HG03457 (cell line): Measurements from ENCODE around the gene PNPLA6.

Experiments used
- ATAC-seq: cut with Tn5 transposase; IDR thresholded peaks from one replicate; pipeline ENCODE4 v1.9.1; 2021; ENCODE audit warnings: moderate number of reproducible peaks; ENCODE audit not compliant: unreplicated experiment

PNPLA6 gene

GRCh38 chr19:7535047-7535997, at the start of gene PNPLA6:
PNPLA6 (plus strand) TSS chr19:7535717; CDS start chr19:7535789, 72 bp downstream.
- ATAC-seq, result peak; percentile 50

- no peak for ATAC-seq
Measured at GRCh38 chr19:7486923-7487322, 48.6 kb upstream of the PNPLA6 start.

- peak; percentile 54 for ATAC-seq
Measured at GRCh38 chr19:7488736-7489353, 46.7 kb upstream of the PNPLA6 start, which contains the start of gene PEX11G. PEX11G (minus strand) TSS chr19:7489035; CDS start chr19:7489010, 25 bp downstream.

- ATAC-seq, result no peak
Measured at GRCh38 chr19:7489609-7490044, 45.9 kb upstream of the PNPLA6 start.

GRCh38 chr19:7492142-7492541, 43.4 kb upstream of the PNPLA6 start:
- no peak for ATAC-seq

GRCh38 chr19:7492558-7492957, 43.0 kb upstream of the PNPLA6 start:
- ATAC-seq, result no peak

GRCh38 chr19:7494416-7495098, 41.0 kb upstream of the PNPLA6 start:
- ATAC-seq, result no peak

GRCh38 chr19:7497292-7497691, 38.2 kb upstream of the PNPLA6 start:
- no peak for ATAC-seq

GRCh38 chr19:7500811-7501450, 34.6 kb upstream of the PNPLA6 start:
- ATAC-seq, result no peak

GRCh38 chr19:7502552-7502951, 33.0 kb upstream of the PNPLA6 start:
- no peak for ATAC-seq

- ATAC-seq, result no peak
Measured at GRCh38 chr19:7504684-7505083, 30.8 kb upstream of the PNPLA6 start.

GRCh38 chr19:7505288-7505681, 30.2 kb upstream of the PNPLA6 start:
- ATAC-seq, result no peak

- ATAC-seq, result no peak
Measured at GRCh38 chr19:7505682-7506384, 29.7 kb upstream of the PNPLA6 start.

GRCh38 chr19:7506385-7507328, 28.9 kb upstream of the PNPLA6 start:
- no peak for ATAC-seq

GRCh38 chr19:7507884-7508283, 27.6 kb upstream of the PNPLA6 start:
- ATAC-seq, result no peak

GRCh38 chr19:7509625-7510024, 25.9 kb upstream of the PNPLA6 start:
- ATAC-seq, result no peak

- no peak for ATAC-seq
Measured at GRCh38 chr19:7512400-7512851, 23.1 kb upstream of the PNPLA6 start.

- no peak for ATAC-seq
Measured at GRCh38 chr19:7513809-7514642, 21.5 kb upstream of the PNPLA6 start.
